Astrocyte (in vitro differentiated cells and primary cell): Measurements from ENCODE around the gene B9D1. TPM values are rescaled to one million over a fixed set of nuclear protein-coding genes. Genes with fewer than 3 reads are reported as not detected.
A peak's percentile ranks its signal among the peaks of the same experiment; 100 is the strongest.

Source experiments
- DNase-seq: peaks from one replicate; pipeline ENCODE4 v3.0.0-alpha.2; 2010; ENCODE audit warnings: low read depth
- FAIRE-seq: peaks from 2 replicates; lab custom pipeline; 2011; peaks lifted over from hg19 to GRCh38; lab: Jason Lieb, UNC
- H2AFZ ChIP-seq: 2 replicates; pipeline ENCODE4 v1.6.0; 2012; ENCODE audit warnings: low read depth, low read length, inconsistent platforms
- H3K27ac ChIP-seq: 2 replicates; pipeline ENCODE4 v1.5.1; 2011; ENCODE audit warnings: low read depth, low read length, inconsistent platforms
- H3K27me3 ChIP-seq: 2 replicates; pipeline ENCODE4 v1.6.0; 2011; ENCODE audit warnings: low read length, inconsistent platforms; ENCODE audit not compliant: insufficient read depth
- H3K36me3 ChIP-seq: 2 replicates; pipeline ENCODE4 v1.5.1; 2011; ENCODE audit warnings: low read length, inconsistent platforms; ENCODE audit not compliant: insufficient read depth
- H3K4me1 ChIP-seq: 2 replicates; pipeline ENCODE4 v1.5.1; 2011; ENCODE audit warnings: low read length, inconsistent platforms; ENCODE audit not compliant: insufficient read depth
- H3K4me2 ChIP-seq: 2 replicates; pipeline ENCODE4 v1.6.0; 2012; ENCODE audit warnings: low read length, inconsistent platforms
- H3K4me3 ChIP-seq: 2 replicates; pipeline ENCODE4 v1.5.1; 2011; ENCODE audit warnings: low read depth, mild to moderate bottlenecking, low read length, inconsistent platforms; ENCODE audit not compliant: insufficient read depth
- H3K79me2 ChIP-seq: 2 replicates; pipeline ENCODE4 v1.6.0; 2012; ENCODE audit warnings: mild to moderate bottlenecking, low read length, inconsistent platforms; ENCODE audit not compliant: insufficient read depth
- H3K9ac ChIP-seq: 2 replicates; pipeline ENCODE4 v1.6.0; 2012; ENCODE audit warnings: mild to moderate bottlenecking, low read length, inconsistent platforms
- H3K9me3 ChIP-seq: 2 replicates; pipeline ENCODE4 v1.5.1; 2012; ENCODE audit warnings: low read depth, mild to moderate bottlenecking, low read length, inconsistent platforms; ENCODE audit not compliant: insufficient read depth
- H4K20me1 ChIP-seq: 2 replicates; pipeline ENCODE4 v1.6.0; 2012; ENCODE audit warnings: low read length, inconsistent platforms; ENCODE audit not compliant: insufficient read depth
- H3K27ac Mint-ChIP-seq: one replicate; pipeline ENCODE4 v1.8.0; 2021; ENCODE audit warnings: mild to moderate bottlenecking, mixed read lengths; ENCODE audit not compliant: unreplicated experiment
- H3K27me3 Mint-ChIP-seq: one replicate; pipeline ENCODE4 v1.8.0; 2021; ENCODE audit warnings: low read depth, mixed read lengths; ENCODE audit not compliant: unreplicated experiment
- H3K36me3 Mint-ChIP-seq: one replicate; pipeline ENCODE4 v1.8.0; 2021; ENCODE audit warnings: low read depth, mixed read lengths; ENCODE audit not compliant: unreplicated experiment
- H3K4me1 Mint-ChIP-seq: one replicate; pipeline ENCODE4 v1.8.0; 2021; ENCODE audit warnings: low read depth, mixed read lengths; ENCODE audit not compliant: unreplicated experiment
- H3K4me3 Mint-ChIP-seq: one replicate; pipeline ENCODE4 v1.8.0; 2021; ENCODE audit warnings: mild to moderate bottlenecking, moderate library complexity, mixed read lengths; ENCODE audit not compliant: unreplicated experiment
- H3K9me3 Mint-ChIP-seq: one replicate; pipeline ENCODE4 v1.8.0; 2021; ENCODE audit warnings: mild to moderate bottlenecking, mixed read lengths; ENCODE audit not compliant: unreplicated experiment
- EZH2 ChIP-seq: IDR thresholded peaks from 2 replicates; pipeline ENCODE4 v1.6.1; 2012; ENCODE audit warnings: mild to moderate bottlenecking, low read length, inconsistent platforms; ENCODE audit not compliant: insufficient read depth
- total RNA-seq: library from RNA; stranded (reverse); gene quantifications from 2 replicates; pipeline ENCODE4 v1.2.1, GENCODE V29; 2021
- TF ChIP-seq, protein P1 (sequence below): IDR thresholded peaks from 2 replicates; pipeline ENCODE4 v1.5.1; 2011; ENCODE audit warnings: low read depth, mild to moderate bottlenecking, inconsistent platforms, low read length, moderate library complexity; ENCODE audit not compliant: insufficient read depth

Gene B9D1
- total RNA-seq, 1 donor from 2014 or later: 10.2 TPM

DNA sequence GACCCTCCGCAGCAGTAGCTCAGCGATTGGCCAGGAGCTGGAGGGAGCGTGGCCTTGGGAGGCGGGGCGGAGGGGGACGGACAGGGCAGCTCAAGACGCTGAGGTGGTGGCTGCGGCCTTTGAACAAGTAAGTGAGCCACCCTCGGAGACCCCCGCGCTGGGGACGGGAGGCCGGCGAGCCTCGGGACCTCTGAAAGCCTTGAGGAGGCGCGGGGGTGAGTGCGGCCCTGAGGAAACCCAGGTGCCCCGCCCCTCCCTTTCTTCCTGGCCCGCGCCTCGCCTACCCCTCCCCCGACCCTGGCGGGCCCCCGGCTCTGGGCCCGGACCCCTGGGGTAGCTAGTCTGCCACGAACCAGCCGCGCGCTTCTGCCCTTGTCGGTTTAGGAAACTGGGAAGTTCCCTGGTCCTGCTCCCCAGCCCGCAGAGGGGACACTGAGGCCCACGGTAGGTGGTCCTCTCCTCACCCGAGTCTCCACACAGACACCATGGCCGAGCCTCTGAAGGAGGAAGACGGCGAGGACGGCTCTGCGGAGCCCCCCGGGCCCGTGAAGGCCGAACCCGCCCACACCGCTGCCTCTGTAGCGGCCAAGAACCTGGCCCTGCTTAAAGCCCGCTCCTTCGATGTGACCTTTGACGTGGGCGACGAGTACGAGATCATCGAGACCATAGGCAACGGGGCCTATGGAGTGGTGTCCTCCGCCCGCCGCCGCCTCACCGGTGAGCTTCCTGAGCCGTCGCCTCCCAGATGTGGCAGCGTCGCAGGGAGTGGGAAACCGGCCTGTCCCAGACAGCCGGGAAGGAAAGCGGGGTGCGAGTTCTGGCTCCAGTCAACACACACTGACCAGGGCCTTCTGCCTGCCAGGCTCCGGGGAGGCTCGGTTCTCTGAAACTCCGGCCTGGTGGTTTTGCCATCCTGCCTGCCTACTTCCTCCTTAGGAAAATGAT is 16.2 kb upstream of the B9D1 start, which contains the start of gene MAPK7:
TSS of gene MAPK7 (plus strand) at position 83 of the 945 bp plus-strand sequence. CDS start at position 486, 403 bp downstream.
- Histone ChIP-seq H3K4me3 (peak within 1 kb of the TSS; percentile 75), H2AFZ (peak within 1 kb of the TSS; percentile 95), H3K9me3 (no peaks in the 10 kb centered on the region), H3K36me3 (peaks cover 20% of the 10 kb centered on the region), H4K20me1 (peaks cover 45% of the 10 kb centered on the region), H3K9ac (peak within 1 kb of the TSS; percentile 90), H3K27ac (peak within 1 kb of the TSS; percentile 96), H3K4me2 (peak within 1 kb of the TSS; percentile 95), H3K27me3 (no peaks in the 10 kb centered on the region), H3K79me2 (peaks cover 44% of the 10 kb centered on the region), H3K4me1 (peaks cover 13% of the 10 kb centered on the region)
- FAIRE-seq (no peak), DNase-seq (no peak)
- no peaks in the 10 kb centered on the region for H3K27me3 Mint-ChIP-seq
- H3K4me3 Mint-ChIP-seq: peak within 1 kb of the TSS; percentile 95
- peak within 1 kb of the TSS; percentile 97 for H3K27ac Mint-ChIP-seq
- TF ChIP-seq, protein P1, sequence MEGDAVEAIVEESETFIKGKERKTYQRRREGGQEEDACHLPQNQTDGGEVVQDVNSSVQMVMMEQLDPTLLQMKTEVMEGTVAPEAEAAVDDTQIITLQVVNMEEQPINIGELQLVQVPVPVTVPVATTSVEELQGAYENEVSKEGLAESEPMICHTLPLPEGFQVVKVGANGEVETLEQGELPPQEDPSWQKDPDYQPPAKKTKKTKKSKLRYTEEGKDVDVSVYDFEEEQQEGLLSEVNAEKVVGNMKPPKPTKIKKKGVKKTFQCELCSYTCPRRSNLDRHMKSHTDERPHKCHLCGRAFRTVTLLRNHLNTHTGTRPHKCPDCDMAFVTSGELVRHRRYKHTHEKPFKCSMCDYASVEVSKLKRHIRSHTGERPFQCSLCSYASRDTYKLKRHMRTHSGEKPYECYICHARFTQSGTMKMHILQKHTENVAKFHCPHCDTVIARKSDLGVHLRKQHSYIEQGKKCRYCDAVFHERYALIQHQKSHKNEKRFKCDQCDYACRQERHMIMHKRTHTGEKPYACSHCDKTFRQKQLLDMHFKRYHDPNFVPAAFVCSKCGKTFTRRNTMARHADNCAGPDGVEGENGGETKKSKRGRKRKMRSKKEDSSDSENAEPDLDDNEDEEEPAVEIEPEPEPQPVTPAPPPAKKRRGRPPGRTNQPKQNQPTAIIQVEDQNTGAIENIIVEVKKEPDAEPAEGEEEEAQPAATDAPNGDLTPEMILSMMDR: no peak
- TF ChIP-seq EZH2: no peak
- H3K4me1 Mint-ChIP-seq: peaks cover 10% of the 10 kb centered on the region
- peaks cover 18% of the 10 kb centered on the region for H3K36me3 Mint-ChIP-seq
- H3K9me3 Mint-ChIP-seq: no peaks in the 10 kb centered on the region

DNA sequence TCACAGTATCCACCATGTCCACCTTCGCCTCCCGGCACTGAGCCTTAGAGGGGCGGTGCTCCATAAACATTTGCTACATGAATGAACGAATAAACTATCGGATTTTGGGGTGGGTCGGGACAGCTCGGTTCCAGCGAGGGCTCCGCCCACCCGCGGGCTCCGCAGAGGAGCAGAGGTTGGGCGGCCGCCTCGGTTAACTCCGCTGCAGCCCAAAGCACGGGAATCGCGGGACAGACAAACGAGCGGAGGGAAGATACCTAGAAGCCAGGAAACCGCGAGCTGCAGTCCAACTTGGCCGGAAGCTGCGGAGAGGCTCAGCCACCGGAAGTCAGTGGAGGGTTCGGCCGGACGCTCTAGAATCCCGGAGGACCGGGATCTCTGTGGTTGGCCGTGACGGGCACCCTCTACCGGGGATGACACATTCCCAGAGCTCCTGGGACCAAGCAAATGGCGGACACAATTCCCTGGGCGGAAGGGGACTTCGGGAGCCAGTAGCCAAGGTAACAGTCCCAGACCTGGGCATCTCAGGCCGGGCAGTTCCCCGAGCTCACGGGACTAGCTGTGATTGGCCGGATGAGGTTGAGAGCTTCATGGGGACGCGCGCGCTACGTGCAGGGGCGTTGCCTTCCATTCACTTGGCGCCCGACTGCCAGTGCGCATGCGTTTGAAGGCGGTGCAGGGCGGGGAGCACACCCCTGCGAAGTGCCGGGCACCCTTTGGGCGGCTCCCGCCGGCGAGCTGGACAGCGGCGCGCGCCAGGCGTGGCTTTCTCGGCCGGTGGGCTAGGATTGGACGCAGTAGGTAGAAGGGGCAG is 15.3 kb upstream of the B9D1 start:
- peaks cover 37% of the 10 kb centered on the region for H4K20me1 ChIP-seq
- peak overlapping the region; percentile 95 for H2AFZ ChIP-seq
- peak overlapping the region; percentile 90 for H3K9ac ChIP-seq
- peak overlapping the region; percentile 96 for H3K27ac ChIP-seq
- H3K4me2 ChIP-seq: peak overlapping the region; percentile 95
- peak overlapping the region; percentile 75 for H3K4me3 ChIP-seq
- peaks cover 14% of the 10 kb centered on the region for H3K36me3 Mint-ChIP-seq
- peak overlapping the region; percentile 97 for H3K27ac Mint-ChIP-seq
- peaks cover 13% of the 10 kb centered on the region for H3K4me1 ChIP-seq
- no peaks in the 10 kb centered on the region for H3K9me3 Mint-ChIP-seq
- DNase-seq (peak; percentile 96), FAIRE-seq (peak; percentile 73)
- H3K9me3 ChIP-seq: no peaks in the 10 kb centered on the region
- no peaks in the 10 kb centered on the region for H3K27me3 ChIP-seq
- peaks cover 39% of the 10 kb centered on the region for H3K79me2 ChIP-seq
- H3K4me3 Mint-ChIP-seq: peak overlapping the region; percentile 95
- peaks cover 12% of the 10 kb centered on the region for H3K36me3 ChIP-seq
- TF ChIP-seq, protein P1: no peak
- no peak for TF ChIP-seq EZH2
- peaks cover 10% of the 10 kb centered on the region for H3K4me1 Mint-ChIP-seq
- no peaks in the 10 kb centered on the region for H3K27me3 Mint-ChIP-seq
